ENCODE data around the gene TMEM163.
"Not testable (repeated sequence)": the region's sequence is repeated elsewhere in the genome, so short reads cannot be mapped to it uniquely, and the experiment has no call there.

TMEM163 gene

DNA sequence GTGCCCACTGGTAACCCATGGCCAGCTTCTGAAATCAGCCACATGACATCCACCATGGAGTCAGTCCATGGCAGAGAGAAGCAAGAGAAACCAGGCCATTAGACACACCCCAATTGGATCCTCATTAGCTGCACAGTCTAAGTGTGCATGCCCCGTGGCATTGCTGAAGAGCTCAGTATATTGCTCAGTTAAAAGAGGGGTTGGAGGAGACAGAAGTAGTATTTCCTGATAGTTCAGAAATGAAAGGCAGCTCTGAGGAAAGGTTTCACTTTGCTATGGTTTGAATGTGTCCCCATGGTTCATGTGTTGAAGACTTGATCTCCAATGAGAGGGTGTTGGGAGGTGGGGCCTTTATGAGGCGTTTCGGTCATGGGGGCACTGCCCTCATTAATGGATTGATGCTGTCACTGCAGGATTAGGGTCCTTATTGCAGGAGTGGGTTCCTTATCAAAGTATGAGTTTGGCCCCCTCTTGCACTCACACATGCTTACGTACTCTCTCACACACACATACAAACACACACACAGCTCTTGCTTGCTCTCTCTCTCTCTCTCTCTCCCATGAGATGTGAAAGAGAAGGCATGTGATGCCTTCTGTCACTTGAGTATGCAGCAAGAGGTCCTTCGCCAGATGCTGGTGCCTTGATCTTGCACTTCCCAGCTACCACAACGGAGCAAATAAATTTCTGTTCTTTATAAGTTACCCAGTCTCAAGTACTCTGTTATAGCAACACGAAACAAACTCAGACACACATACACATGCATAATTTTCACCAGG is 58.0 kb downstream of the TMEM163 start:
- TF ChIP-seq CTCF (IDR thresholded peaks at IDR 0.05; ENCODE audit: low read depth, low read length, poor library complexity, severe bottlenecking) (no peak), EZH2phosphoT487 (IDR thresholded peaks at IDR 0.05; ENCODE audit: borderline replicate concordance, low read length) (no peak)
- no peak overlapping the region for H3K4me3 ChIP-seq (ENCODE audit: low read length)
- H3K9me2 ChIP-seq (replicated peaks; ENCODE audit: control insufficient read depth, low read length): no peaks in the 10 kb centered on the region
- no peaks in the 10 kb centered on the region for H3K36me3 ChIP-seq (ENCODE audit: control insufficient read depth, low read length)
- no peak overlapping the region for H3K4me2 ChIP-seq (ENCODE audit: low read length)
- H3K4me1 ChIP-seq (ENCODE audit: control insufficient read depth, low read length): no peaks in the 10 kb centered on the region
- H3K27me3 ChIP-seq (ENCODE audit: control insufficient read depth, low read length): no peaks in the 10 kb centered on the region
- no peaks in the 10 kb centered on the region for H4K20me1 ChIP-seq (ENCODE audit: control insufficient read depth, insufficient read depth, low read depth, low read length)
- H3K9me3 ChIP-seq (ENCODE audit: control insufficient read depth, insufficient read depth, low read length): no peaks in the 10 kb centered on the region
- no peaks in the 10 kb centered on the region for H3K79me2 ChIP-seq (ENCODE audit: control insufficient read depth, low read length)
- H3F3A ChIP-seq (ENCODE audit: control insufficient read depth, insufficient read depth): no peaks in the 10 kb centered on the region
- no peak overlapping the region for H3K27ac ChIP-seq (ENCODE audit: low read depth, low read length)

DNA sequence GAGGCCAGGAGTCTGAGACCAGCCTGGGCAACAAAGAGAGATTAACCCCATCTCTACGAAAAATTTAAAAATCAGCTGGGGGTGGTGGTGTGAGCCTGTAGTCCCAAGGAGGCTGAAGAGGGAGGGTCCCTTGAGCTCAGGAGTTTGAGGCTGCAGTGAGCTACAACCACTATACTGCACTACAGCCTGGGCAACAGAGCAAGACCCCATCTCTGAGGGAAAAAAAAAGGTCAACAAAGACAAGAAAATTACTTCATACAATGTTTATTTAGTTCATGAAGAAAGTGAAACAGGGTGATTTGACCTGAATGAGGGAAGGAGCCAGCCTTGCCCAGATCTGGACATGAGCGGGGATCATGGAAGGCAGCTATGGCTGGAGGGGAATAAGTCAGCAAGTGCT is 59.1 kb downstream of the TMEM163 start:
- no peaks in the 10 kb centered on the region for H3K79me2 ChIP-seq (ENCODE audit: control insufficient read depth, low read length)
- H3K27me3 ChIP-seq (ENCODE audit: control insufficient read depth, low read length): no peaks in the 10 kb centered on the region
- H4K20me1 ChIP-seq (ENCODE audit: control insufficient read depth, insufficient read depth, low read depth, low read length): no peaks in the 10 kb centered on the region
- no peak overlapping the region for H3K4me3 ChIP-seq (ENCODE audit: low read length)
- H3K4me2 ChIP-seq (ENCODE audit: low read length): no peak overlapping the region
- H3K27ac ChIP-seq (ENCODE audit: low read depth, low read length): no peak overlapping the region
- H3F3A ChIP-seq (ENCODE audit: control insufficient read depth, insufficient read depth): no peaks in the 10 kb centered on the region
- no peaks in the 10 kb centered on the region for H3K9me2 ChIP-seq (replicated peaks; ENCODE audit: control insufficient read depth, low read length)
- TF ChIP-seq CTCF (IDR thresholded peaks at IDR 0.05; ENCODE audit: low read depth, low read length, poor library complexity, severe bottlenecking) (no peak), EZH2phosphoT487 (IDR thresholded peaks at IDR 0.05; ENCODE audit: borderline replicate concordance, low read length) (no peak)
- no peaks in the 10 kb centered on the region for H3K9me3 ChIP-seq (ENCODE audit: control insufficient read depth, insufficient read depth, low read length)
- H3K4me1 ChIP-seq (ENCODE audit: control insufficient read depth, low read length): no peaks in the 10 kb centered on the region
- H3K36me3 ChIP-seq (ENCODE audit: control insufficient read depth, low read length): no peaks in the 10 kb centered on the region

DNA sequence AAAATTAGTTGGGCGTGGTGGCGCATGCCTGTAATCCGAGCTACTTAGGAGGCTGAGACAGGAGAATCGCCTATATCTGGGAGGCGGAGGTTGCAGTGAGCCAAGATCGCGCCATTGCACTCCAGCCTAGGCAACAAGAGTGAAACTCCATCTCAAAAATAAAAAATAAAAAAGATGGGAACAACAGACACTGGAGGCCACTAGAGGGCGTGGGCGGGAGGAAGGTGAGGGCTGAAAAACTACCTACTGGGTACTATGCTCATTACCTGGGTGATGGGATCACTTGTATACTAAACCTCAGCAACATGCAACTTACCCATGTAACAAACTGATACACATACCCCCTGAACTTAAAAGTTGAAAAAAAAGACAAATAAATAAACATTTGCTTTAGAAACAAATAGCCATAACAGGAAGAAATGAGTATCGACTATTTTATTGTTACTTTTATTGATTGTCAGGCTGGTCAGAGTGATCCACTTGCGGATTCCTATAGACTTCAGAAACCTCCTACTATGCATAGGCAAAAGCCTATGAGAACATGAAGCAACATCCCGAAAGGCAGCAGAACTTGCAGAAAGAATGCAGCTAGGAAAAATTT is 61.0 kb downstream of the TMEM163 start:
- H4K20me1 ChIP-seq (ENCODE audit: control insufficient read depth, insufficient read depth, low read depth, low read length): no peaks in the 10 kb centered on the region
- H3K27me3 ChIP-seq (ENCODE audit: control insufficient read depth, low read length): no peaks in the 10 kb centered on the region
- no peaks in the 10 kb centered on the region for H3F3A ChIP-seq (ENCODE audit: control insufficient read depth, insufficient read depth)
- H3K4me2 ChIP-seq (ENCODE audit: low read length): no peak overlapping the region
- H3K4me1 ChIP-seq (ENCODE audit: control insufficient read depth, low read length): no peaks in the 10 kb centered on the region
- H3K9me3 ChIP-seq (ENCODE audit: control insufficient read depth, insufficient read depth, low read length): no peaks in the 10 kb centered on the region
- no peaks in the 10 kb centered on the region for H3K9me2 ChIP-seq (replicated peaks; ENCODE audit: control insufficient read depth, low read length)
- no peak overlapping the region for H3K4me3 ChIP-seq (ENCODE audit: low read length)
- H3K79me2 ChIP-seq (ENCODE audit: control insufficient read depth, low read length): no peaks in the 10 kb centered on the region
- H3K27ac ChIP-seq (ENCODE audit: low read depth, low read length): no peak overlapping the region
- no peaks in the 10 kb centered on the region for H3K36me3 ChIP-seq (ENCODE audit: control insufficient read depth, low read length)
- TF ChIP-seq EZH2phosphoT487 (IDR thresholded peaks at IDR 0.05; ENCODE audit: borderline replicate concordance, low read length) (no peak), CTCF (IDR thresholded peaks at IDR 0.05; ENCODE audit: low read depth, low read length, poor library complexity, severe bottlenecking) (peak; percentile 67)

GRCh38 chr2:134656391-134656790 is 62.4 kb downstream of the TMEM163 start:
- H3K27me3 ChIP-seq (ENCODE audit: control insufficient read depth, low read length); H3K36me3 ChIP-seq (ENCODE audit: control insufficient read depth, low read length); H3K79me2 ChIP-seq (ENCODE audit: control insufficient read depth, low read length); H3K4me3 ChIP-seq (ENCODE audit: low read length); H3K9me3 ChIP-seq (ENCODE audit: control insufficient read depth, insufficient read depth, low read length); H3K4me2 ChIP-seq (ENCODE audit: low read length); H3K9me2 ChIP-seq (replicated peaks; ENCODE audit: control insufficient read depth, low read length); H3F3A ChIP-seq (ENCODE audit: control insufficient read depth, insufficient read depth); H3K27ac ChIP-seq (ENCODE audit: low read depth, low read length); H4K20me1 ChIP-seq (ENCODE audit: control insufficient read depth, insufficient read depth, low read depth, low read length); H3K4me1 ChIP-seq (ENCODE audit: control insufficient read depth, low read length): not testable (repeated sequence)

Data from DOHH2 (cell line).